ENCODE data around the gene ZBTB47.

GRCh38 chr3:42685363-42685881, 31.9 kb downstream of the ZBTB47 start, which contains the start of gene KLHL40:
- TF ChIP-seq EZH2 (IDR thresholded peaks at IDR 0.05) (no peak), POLR2AphosphoS5 (IDR thresholded peaks at IDR 0.05; ENCODE audit: borderline replicate concordance, low read depth, low read length) (no peak)

All from SK-N-MC (cell line).